NCI-H1417 treated with DMSO at 0.1 percent for 48 hours (cell line): Measurements from ENCODE around the gene ZFP36.

Source experiments
- DNase-seq: peaks from one replicate; lab custom pipeline; 2025; lab: John Stamatoyannopoulos, UW

The ZFP36 gene

GRCh38 chr19:39384839-39385568 lies 21.6 kb upstream of the ZFP36 start:
- no peak for DNase-seq

- DNase-seq: no peak
These were observed 20.8 kb upstream of the ZFP36 start for GRCh38 chr19:39385629-39386411.

GRCh38 chr19:39386557-39386956 lies 20.1 kb upstream of the ZFP36 start:
- DNase-seq: no peak

- no peak for DNase-seq
These were observed 18.0 kb upstream of the ZFP36 start for GRCh38 chr19:39388657-39389056.

GRCh38 chr19:39389631-39390414 lies 16.8 kb upstream of the ZFP36 start:
- no peak for DNase-seq

GRCh38 chr19:39390451-39390750 lies 16.2 kb upstream of the ZFP36 start:
- DNase-seq: no peak

GRCh38 chr19:39390751-39391437 lies 15.8 kb upstream of the ZFP36 start, which contains the start of the genes MED29 and PAF1:
MED29 (plus strand) TSS chr19:39391378; CDS start chr19:39391423, 45 bp downstream.
PAF1 (minus strand) TSS chr19:39391106; CDS start chr19:39390864, 242 bp downstream.
- peak; percentile 97 for DNase-seq

GRCh38 chr19:39397360-39398296 lies 9.0 kb upstream of the ZFP36 start:
- DNase-seq: no peak

- no peak for DNase-seq
These were observed 8.3 kb upstream of the ZFP36 start for GRCh38 chr19:39398297-39398864.

- DNase-seq: no peak
These were observed 7.0 kb upstream of the ZFP36 start for GRCh38 chr19:39399668-39400050.

- DNase-seq: no peak
These were observed 6.6 kb upstream of the ZFP36 start for GRCh38 chr19:39400061-39400460.

GRCh38 chr19:39401070-39401548 lies 5.5 kb upstream of the ZFP36 start:
- no peak for DNase-seq

- DNase-seq: no peak
These were observed 4.9 kb upstream of the ZFP36 start for GRCh38 chr19:39401549-39402345.

- DNase-seq: no peak
These were observed 4.0 kb upstream of the ZFP36 start for GRCh38 chr19:39402346-39403300.

GRCh38 chr19:39403331-39404312 lies 3.0 kb upstream of the ZFP36 start:
- no peak for DNase-seq

GRCh38 chr19:39405261-39405957 lies 1.2 kb upstream of the ZFP36 start:
- DNase-seq: no peak
